GM12892 (cell line): ENCODE data around the gene NELL2.

ENCODE experiments used
- POLR2A ChIP-seq: IDR thresholded peaks from 2 replicates; pipeline ENCODE4 v1.6.1; 2011; ENCODE audit warnings: low read depth, low read length, control low read depth
- POLR2AphosphoS5 ChIP-seq: IDR thresholded peaks from 2 replicates; pipeline ENCODE4 v1.6.1; 2011; ENCODE audit warnings: low read depth, low read length, control low read depth
- TAF1 ChIP-seq: IDR thresholded peaks from 2 replicates; pipeline ENCODE4 v1.6.1; 2011; ENCODE audit warnings: low read depth, mild to moderate bottlenecking, control low read depth, low read length, borderline replicate concordance

GRCh38 chr12:44667461-44667860, 208.7 kb downstream of the NELL2 start:
- TF ChIP-seq POLR2A: no peak
- TF ChIP-seq POLR2AphosphoS5: no peak
- TF ChIP-seq TAF1: no peak
